Activated CD4-positive, alpha-beta memory T cell treated with anti-CD3 and anti-CD28 coated beads, Interleukin-2, amount 10 ng/mL, durations not matched to agents 7 days and 5 days (primary cell): ENCODE data around the gene CFAP68. TPM values are rescaled to one million over a fixed set of nuclear protein-coding genes. Genes with fewer than 3 reads are reported as not detected.

Experiments
- CTCF ChIA-PET: fragments of 350-600 bp; sonication (Branson Sonifier 250); formaldehyde crosslinking; loops from one replicate; lab custom pipeline; 2021; ENCODE audit warnings: antibody characterized with exemption, inconsistent platforms; lab: Charles Lee
- POLR2A ChIA-PET: fragments of 350-600 bp; sonication (Branson Sonifier 250); formaldehyde crosslinking; loops from one replicate; lab custom pipeline; 2021; ENCODE audit warnings: antibody characterized with exemption; lab: Charles Lee
- DNase-seq: peaks from one replicate; pipeline ENCODE4 v3.0.0-alpha.2; 2020
- H3K27ac Mint-ChIP-seq: one replicate; pipeline ENCODE4 v1.8.0; 2021; ENCODE audit warnings: mild to moderate bottlenecking, mixed read lengths
- H3K27me3 Mint-ChIP-seq: one replicate; pipeline ENCODE4 v1.8.0; 2021; ENCODE audit warnings: mixed read lengths
- H3K36me3 Mint-ChIP-seq: one replicate; pipeline ENCODE4 v1.8.0; 2021; ENCODE audit warnings: low read depth, mixed read lengths
- H3K4me1 Mint-ChIP-seq: one replicate; pipeline ENCODE4 v1.8.0; 2021; ENCODE audit warnings: mixed read lengths
- H3K4me3 Mint-ChIP-seq: one replicate; pipeline ENCODE4 v1.8.0; 2021; ENCODE audit warnings: mild to moderate bottlenecking, mixed read lengths
- H3K9me3 Mint-ChIP-seq: one replicate; pipeline ENCODE4 v1.8.0; 2021; ENCODE audit warnings: mixed read lengths
- total RNA-seq, 2 experiments: library from RNA; stranded (reverse); gene quantifications; one replicate each; pipeline ENCODE4 v1.2.3, GENCODE V29; 2021

CFAP68 gene
- total RNA-seq, 2 experiments from 2014 or later = 19.0 to 19.4 TPM

- Mint-ChIP-seq H3K36me3 (no peaks in the 10 kb centered on the region), H3K4me1 (no peaks in the 10 kb centered on the region), H3K4me3 (no peak within 1 kb of the TSS), H3K9me3 (no peaks in the 10 kb centered on the region), H3K27me3 (peaks cover 46% of the 10 kb centered on the region), H3K27ac (no peak within 1 kb of the TSS)
- POLR2A ChIA-PET = no interaction called here
- DNase-seq = no peak
- CTCF ChIA-PET = no interaction called here
Observed at GRCh38 chr11:111911563-111912401, 32.4 kb downstream of the CFAP68 start, which contains the start of gene CRYAB. CRYAB (minus strand) TSS chr11:111911770; CDS start chr11:111911724, 46 bp downstream.

DNA sequence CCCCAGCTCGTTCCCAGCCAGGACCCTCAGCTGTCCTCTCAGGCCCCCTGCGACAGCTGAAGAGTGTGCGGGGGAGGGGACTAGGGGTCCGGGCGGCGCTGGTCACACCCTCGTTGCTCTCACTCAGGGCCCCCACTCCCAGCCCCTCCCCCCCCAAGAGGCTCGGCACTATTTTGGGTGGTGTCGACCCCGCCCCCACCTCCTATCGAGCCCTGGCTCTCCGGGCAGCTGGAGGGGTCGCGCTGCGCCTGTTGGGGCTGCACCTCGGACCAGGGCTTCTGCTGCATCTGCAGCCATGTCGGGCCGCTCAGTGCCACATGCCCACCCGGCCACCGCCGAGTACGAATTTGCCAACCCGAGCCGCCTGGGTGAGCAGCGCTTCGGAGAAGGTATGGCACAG lies 33.2 kb downstream of the CFAP68 start, which contains the start of gene HSPB2:
HSPB2 (plus strand) TSS at position 200 of the 400 bp plus-strand sequence; CDS start at position 296, 96 bp downstream.
- POLR2A ChIA-PET = no interaction called here
- no peaks in the 10 kb centered on the region for H3K4me1 Mint-ChIP-seq
- CTCF ChIA-PET = no interaction called here

GRCh38 chr11:111913031-111913861 lies 33.9 kb downstream of the CFAP68 start:
- Mint-ChIP-seq H3K4me3 (no peak overlapping the region), H3K9me3 (no peaks in the 10 kb centered on the region), H3K36me3 (no peaks in the 10 kb centered on the region), H3K27ac (no peak overlapping the region), H3K4me1 (no peaks in the 10 kb centered on the region), H3K27me3 (peaks cover 51% of the 10 kb centered on the region)
- CTCF ChIA-PET = no interaction called here
- POLR2A ChIA-PET = no interaction called here
- DNase-seq = no peak

More for the DNA sequence above, 33.2 kb downstream of the CFAP68 start, which contains the start of gene HSPB2:
- DNase-seq = no peak
- no peaks in the 10 kb centered on the region for H3K36me3 Mint-ChIP-seq
- peaks cover 51% of the 10 kb centered on the region for H3K27me3 Mint-ChIP-seq
- H3K27ac Mint-ChIP-seq = no peak within 1 kb of the TSS
- no peaks in the 10 kb centered on the region for H3K9me3 Mint-ChIP-seq
- H3K4me3 Mint-ChIP-seq = no peak within 1 kb of the TSS

- no peaks in the 10 kb centered on the region for H3K36me3 Mint-ChIP-seq
Observed at GRCh38 chr11:111913997-111914396, 34.7 kb downstream of the CFAP68 start.

DNA sequence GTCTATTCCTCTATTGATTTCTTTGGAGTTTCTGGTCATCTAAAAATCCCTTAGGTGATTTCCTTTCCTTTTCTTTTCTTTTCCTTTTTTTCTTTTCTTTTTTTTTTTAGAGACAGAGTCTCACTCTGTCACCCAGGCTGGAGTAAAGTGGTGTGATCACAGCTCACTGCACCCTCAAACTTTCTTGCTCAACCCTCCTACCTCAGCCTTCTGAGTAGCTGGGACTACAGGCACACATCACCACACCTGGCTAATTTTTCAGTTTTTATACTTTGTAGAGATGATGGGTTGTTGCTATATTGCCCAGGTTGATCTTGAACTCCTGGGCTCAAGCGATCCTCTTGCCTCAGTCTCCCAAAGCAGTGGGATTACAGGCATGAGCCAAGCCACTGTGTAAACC lies 37.4 kb downstream of the CFAP68 start:
- ChIA-PET POLR2A (no interaction called here), CTCF (no interaction called here)
- no peaks in the 10 kb centered on the region for H3K9me3 Mint-ChIP-seq
- H3K4me1 Mint-ChIP-seq = no peaks in the 10 kb centered on the region
- no peak for DNase-seq
- no peak overlapping the region for H3K4me3 Mint-ChIP-seq
- H3K36me3 Mint-ChIP-seq = no peaks in the 10 kb centered on the region
- peaks cover 47% of the 10 kb centered on the region for H3K27me3 Mint-ChIP-seq
- no peak overlapping the region for H3K27ac Mint-ChIP-seq

More at GRCh38 chr11:111913997-111914396, 34.7 kb downstream of the CFAP68 start:
- DNase-seq = no peak
- Mint-ChIP-seq H3K9me3 (no peaks in the 10 kb centered on the region), H3K27me3 (peaks cover 51% of the 10 kb centered on the region), H3K4me1 (no peaks in the 10 kb centered on the region), H3K27ac (no peak overlapping the region), H3K4me3 (no peak overlapping the region)
- CTCF ChIA-PET = no interaction called here
- POLR2A ChIA-PET = interaction anchor here (1.8 kb wide), 1 partner anchor 13 kb away, joined by 6 read pairs; no protein-coding TSS in a partner anchor

DNA sequence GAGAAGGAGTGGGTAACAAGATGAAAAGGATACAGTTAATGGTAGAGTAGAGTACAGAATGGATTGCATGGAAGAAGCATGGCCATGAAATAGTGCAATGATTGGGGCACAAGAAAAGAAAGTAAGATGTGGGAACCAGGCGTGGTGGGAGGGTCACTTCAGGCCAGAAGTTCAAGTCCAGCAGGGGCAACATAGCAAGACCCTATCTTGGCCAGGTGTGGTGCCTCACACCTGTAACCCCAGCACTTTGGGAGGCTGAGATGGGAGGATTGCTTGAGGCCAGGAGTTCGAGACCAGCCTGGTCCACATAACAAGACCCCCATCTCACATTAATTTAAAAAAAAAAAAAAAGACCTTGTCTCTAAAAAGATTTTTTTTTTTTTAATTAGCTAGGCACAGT lies 38.0 kb downstream of the CFAP68 start:
- Mint-ChIP-seq H3K36me3 (no peaks in the 10 kb centered on the region), H3K9me3 (no peaks in the 10 kb centered on the region), H3K4me3 (no peak overlapping the region), H3K27me3 (peaks cover 45% of the 10 kb centered on the region), H3K4me1 (no peaks in the 10 kb centered on the region), H3K27ac (no peak overlapping the region)
- no peak for DNase-seq
- POLR2A ChIA-PET = no interaction called here
- CTCF ChIA-PET = interaction anchor here (0.6 kb wide), 1 partner anchor 1715 kb away, joined by 3 read pairs; no protein-coding TSS in a partner anchor

- H3K4me3 Mint-ChIP-seq = no peak overlapping the region
- ChIA-PET CTCF (interaction anchor here (0.6 kb wide), 1 partner anchor 1716 kb away, joined by 3 read pairs; no protein-coding TSS in a partner anchor), POLR2A (no interaction called here)
- no peaks in the 10 kb centered on the region for H3K9me3 Mint-ChIP-seq
- no peak overlapping the region for H3K27ac Mint-ChIP-seq
- DNase-seq = no peak
- no peaks in the 10 kb centered on the region for H3K4me1 Mint-ChIP-seq
- H3K27me3 Mint-ChIP-seq = peaks cover 45% of the 10 kb centered on the region
- H3K36me3 Mint-ChIP-seq = no peaks in the 10 kb centered on the region
Observed at GRCh38 chr11:111917788-111918187, 38.4 kb downstream of the CFAP68 start.

GRCh38 chr11:111918390-111919256 lies 39.3 kb downstream of the CFAP68 start, which contains the start of gene C11orf52:
C11orf52 (plus strand) TSS chr11:111918913; CDS start chr11:111918973, 60 bp downstream.
- no peaks in the 10 kb centered on the region for H3K4me1 Mint-ChIP-seq
- POLR2A ChIA-PET = interaction anchor here (0.7 to 1.2 kb wide), 2 partner anchors 27 to 47 kb away, joined by 3 to 4 read pairs; partner anchors contain the start of gene ALG9
- no peak within 1 kb of the TSS for H3K27ac Mint-ChIP-seq
- CTCF ChIA-PET = interaction anchor here (1.0 to 1.5 kb wide), 2 partner anchors 9 to 13 kb away, joined by 3 read pairs; no protein-coding TSS in a partner anchor
- DNase-seq = no peak
- no peaks in the 10 kb centered on the region for H3K9me3 Mint-ChIP-seq
- peaks cover 46% of the 10 kb centered on the region for H3K27me3 Mint-ChIP-seq
- no peaks in the 10 kb centered on the region for H3K36me3 Mint-ChIP-seq
- H3K4me3 Mint-ChIP-seq = no peak within 1 kb of the TSS

- H3K27ac Mint-ChIP-seq = no peak overlapping the region
- no peak for DNase-seq
- H3K4me1 Mint-ChIP-seq = peaks cover 5% of the 10 kb centered on the region
- POLR2A ChIA-PET = interaction anchor here (0.6 kb wide), 1 partner anchor 23 kb away, joined by 3 read pairs; no protein-coding TSS in a partner anchor
- peaks cover 38% of the 10 kb centered on the region for H3K27me3 Mint-ChIP-seq
- no peaks in the 10 kb centered on the region for H3K36me3 Mint-ChIP-seq
- H3K4me3 Mint-ChIP-seq = no peak overlapping the region
- no peaks in the 10 kb centered on the region for H3K9me3 Mint-ChIP-seq
- CTCF ChIA-PET = no interaction called here
Observed at GRCh38 chr11:111920908-111921307, 41.6 kb downstream of the CFAP68 start.

DNA sequence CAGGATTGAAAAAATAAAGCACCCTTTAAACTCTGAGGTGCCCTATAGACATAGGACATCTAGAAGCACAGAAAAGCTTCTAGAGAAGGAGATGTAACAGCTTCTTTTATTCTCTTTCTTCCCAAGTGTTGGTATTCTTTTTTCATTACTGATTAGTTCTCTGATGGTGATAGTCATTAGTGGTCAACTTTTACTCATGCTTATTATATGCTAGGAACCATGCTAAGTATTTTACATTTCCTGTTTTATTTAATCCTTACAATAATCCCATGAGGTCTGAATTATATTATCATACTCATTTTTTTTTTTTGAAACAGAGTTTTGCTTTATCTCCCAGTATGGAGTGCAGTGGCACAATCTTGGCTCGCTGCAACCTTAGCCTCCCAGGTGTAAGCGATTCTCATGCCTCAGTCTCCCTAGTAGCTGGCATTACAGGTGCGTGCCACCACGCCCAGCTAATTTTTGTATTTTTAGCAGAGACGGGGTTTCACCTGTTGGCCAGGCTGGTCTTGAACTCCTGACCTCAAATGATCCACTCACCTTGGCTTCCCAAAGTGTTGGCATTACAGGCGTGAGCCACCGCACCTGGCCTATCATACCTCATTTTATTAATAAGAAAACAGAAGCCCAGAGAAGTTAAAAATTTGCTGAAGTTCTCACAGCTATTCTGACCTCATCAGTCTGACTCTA lies 42.3 kb downstream of the CFAP68 start:
- ChIA-PET POLR2A (interaction anchor here (0.5 to 0.6 kb wide), 2 partner anchors 22 to 1673 kb away, joined by 3 read pairs; no protein-coding TSS in a partner anchor), CTCF (no interaction called here)
- Mint-ChIP-seq H3K27me3 (peaks cover 30% of the 10 kb centered on the region), H3K36me3 (no peaks in the 10 kb centered on the region), H3K9me3 (no peaks in the 10 kb centered on the region), H3K4me3 (no peak overlapping the region), H3K27ac (no peak overlapping the region), H3K4me1 (peaks cover 11% of the 10 kb centered on the region)
- DNase-seq = no peak

- ChIA-PET CTCF (no interaction called here), POLR2A (no interaction called here)
- Mint-ChIP-seq H3K36me3 (no peaks in the 10 kb centered on the region), H3K9me3 (no peaks in the 10 kb centered on the region), H3K4me3 (no peak overlapping the region), H3K27me3 (peaks cover 24% of the 10 kb centered on the region), H3K4me1 (peaks cover 17% of the 10 kb centered on the region), H3K27ac (no peak overlapping the region)
- DNase-seq = no peak
Observed at GRCh38 chr11:111922803-111923202, 43.5 kb downstream of the CFAP68 start.
